Trophoblast cell (in vitro differentiated cells and primary cell): ENCODE measurements around the gene EEFSEC.

Experiments used
- DNase-seq, 2 donors: peaks; one replicate each; pipeline ENCODE4 v3.0.0-alpha.2; 2016
- H2AFZ ChIP-seq: 2 replicates; pipeline ENCODE4 v1.6.1; 2013; ENCODE audit warnings: low read length, moderate library complexity, mild to moderate bottlenecking; ENCODE audit not compliant: insufficient read depth, poor library complexity
- H2AK5ac ChIP-seq: 2 replicates; pipeline ENCODE4 v1.6.1; 2013; ENCODE audit warnings: mild to moderate bottlenecking, low read length
- H2BK120ac ChIP-seq: 2 replicates; pipeline ENCODE4 v1.6.1; 2013; ENCODE audit warnings: low read length, mild to moderate bottlenecking, moderate library complexity; ENCODE audit not compliant: insufficient read depth, poor library complexity
- H2BK12ac ChIP-seq: 2 replicates; pipeline ENCODE4 v1.6.1; 2013; ENCODE audit warnings: mild to moderate bottlenecking, low read length, moderate library complexity
- H2BK5ac ChIP-seq: 2 replicates; pipeline ENCODE4 v1.6.1; 2013; ENCODE audit warnings: low read length, low read depth, moderate library complexity, mild to moderate bottlenecking; ENCODE audit not compliant: poor library complexity
- H3K14ac ChIP-seq: 2 replicates; pipeline ENCODE4 v1.6.1; 2013; ENCODE audit warnings: mild to moderate bottlenecking, low read length
- H3K18ac ChIP-seq: 2 replicates; pipeline ENCODE4 v1.6.1; 2013; ENCODE audit warnings: mild to moderate bottlenecking, low read length
- H3K23ac ChIP-seq: 2 replicates; pipeline ENCODE4 v1.6.1; 2013; ENCODE audit warnings: low read length
- H3K27ac ChIP-seq: 2 replicates; pipeline ENCODE4 v1.5.1; 2013; ENCODE audit warnings: low read depth, mild to moderate bottlenecking, inconsistent platforms, low read length, moderate library complexity
- H3K27me3 ChIP-seq: 2 replicates; pipeline ENCODE4 v1.6.1; 2013; ENCODE audit warnings: inconsistent platforms, mild to moderate bottlenecking, low read length, moderate library complexity; ENCODE audit not compliant: insufficient read depth
- H3K36me3 ChIP-seq, 2 experiments: 1 replicate in 1 of 2; 2 replicates in 1 of 2; pipeline ENCODE4 v1.6.1; 2013; ENCODE audit warnings: low read length in 2 of 2, mild to moderate bottlenecking in 2 of 2, moderate library complexity in 1 of 2; ENCODE audit not compliant: insufficient read depth in 2 of 2, control insufficient read depth in 1 of 2
- H3K4ac ChIP-seq: 2 replicates; pipeline ENCODE4 v1.6.1; 2013; ENCODE audit warnings: low read depth, mild to moderate bottlenecking, low read length, moderate library complexity
- H3K4me1 ChIP-seq, 2 experiments: 1 replicate in 1 of 2; 2 replicates in 1 of 2; pipeline ENCODE4 v1.6.1; 2013; ENCODE audit warnings: low read length in 2 of 2, mild to moderate bottlenecking in 2 of 2, moderate library complexity in 1 of 2; ENCODE audit not compliant: insufficient read depth in 2 of 2, control insufficient read depth in 1 of 2
- H3K4me2 ChIP-seq: 2 replicates; pipeline ENCODE4 v1.6.1; 2013; ENCODE audit warnings: inconsistent platforms, mild to moderate bottlenecking, low read length, moderate library complexity
- H3K4me3 ChIP-seq: 2 replicates; pipeline ENCODE4 v1.5.1; 2013; ENCODE audit warnings: mild to moderate bottlenecking, low read depth, low read length, inconsistent platforms
- H3K79me1 ChIP-seq: one replicate; pipeline ENCODE4 v1.6.1; 2013; ENCODE audit warnings: low read length
- H3K79me2 ChIP-seq: 2 replicates; pipeline ENCODE4 v1.6.1; 2013; ENCODE audit warnings: low read length, mild to moderate bottlenecking; ENCODE audit not compliant: control insufficient read depth, insufficient read depth, poor library complexity
- H3K9ac ChIP-seq: 2 replicates; pipeline ENCODE4 v1.6.1; 2013; ENCODE audit warnings: mild to moderate bottlenecking, low read length
- H3K9me3 ChIP-seq: 2 replicates; pipeline ENCODE4 v1.6.1; 2013; ENCODE audit warnings: low read depth, mild to moderate bottlenecking, control low read depth, inconsistent platforms, low read length; ENCODE audit not compliant: insufficient read depth
- H4K12ac ChIP-seq: 2 replicates; pipeline ENCODE4 v1.6.1; 2013; ENCODE audit warnings: low read depth, mild to moderate bottlenecking, low read length, moderate library complexity
- H4K8ac ChIP-seq: 2 replicates; pipeline ENCODE4 v1.6.1; 2013; ENCODE audit warnings: low read depth, mild to moderate bottlenecking, low read length, moderate library complexity
- H4K91ac ChIP-seq: one replicate; pipeline ENCODE4 v1.6.1; 2013; ENCODE audit warnings: low read depth, mild to moderate bottlenecking, low read length, moderate library complexity
- WGBS: extraction: QIAGEN DNeasy Blood & Tissue Kit; methylation state at CpG from one replicate; pipeline ENCODE4 v1.1.7; 2013; ENCODE audit warnings: missing lambda C conversion rate; ENCODE audit not compliant: insufficient read length, insufficient coverage; ENCODE audit errors: extremely low coverage; 5-methylcytosine and 5-hydroxymethylcytosine counted together

Gene EEFSEC

DNA sequence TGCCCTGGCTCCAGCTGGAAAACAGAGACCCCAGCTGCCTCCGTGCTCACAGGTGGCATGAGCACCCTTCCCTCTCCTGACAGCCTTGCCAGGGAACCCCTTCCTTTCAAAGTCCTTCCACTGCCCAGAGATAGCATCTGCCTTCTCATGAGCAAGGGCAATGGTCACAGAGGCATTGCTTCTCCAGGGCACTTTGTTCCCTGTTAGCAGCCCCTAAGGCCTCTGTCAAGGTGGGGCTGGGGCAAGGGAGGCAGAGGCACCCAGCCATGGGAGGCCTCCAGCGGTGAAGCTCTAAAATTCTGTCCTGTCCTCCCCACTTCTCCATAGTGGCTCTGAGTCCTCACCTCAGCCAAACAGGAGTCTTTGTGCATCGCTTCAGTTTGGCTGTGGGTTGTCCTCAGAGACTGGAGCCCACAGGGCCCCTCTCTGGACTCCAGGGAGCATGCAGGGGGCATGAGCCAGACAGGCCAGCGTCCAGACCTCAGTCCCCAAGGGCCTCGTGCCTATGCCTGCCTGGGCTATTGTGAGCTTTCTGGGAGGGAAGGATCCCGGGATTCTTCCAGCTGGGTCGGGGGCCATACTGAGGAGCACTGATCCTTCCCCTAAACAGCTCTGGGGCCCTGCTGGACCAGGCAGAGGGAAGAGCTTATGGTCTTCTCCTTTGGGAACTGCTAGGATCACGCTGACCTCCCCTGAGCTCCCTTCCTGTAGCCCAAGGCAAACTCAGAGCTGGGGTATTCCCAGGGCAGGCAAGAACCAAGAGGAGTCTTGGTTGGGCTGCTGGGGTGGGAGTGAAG is 206.8 kb downstream of the EEFSEC start:
- Histone ChIP-seq H4K91ac (no peak overlapping the region), H3K23ac (no peak overlapping the region), H3K27ac (no peak overlapping the region), H3K9ac (no peak overlapping the region), H3K4me2 (no peak overlapping the region), H4K8ac (no peak overlapping the region), H3K9me3 (no peaks in the 10 kb centered on the region), H3K36me3 (peaks cover 0 to 6% of the 10 kb centered on the region in 2 experiments), H2BK12ac (no peak overlapping the region), H3K4ac (no peak overlapping the region), H3K14ac (no peak overlapping the region), H2AK5ac (no peak overlapping the region), H3K4me1 (peaks cover 0 to 6% of the 10 kb centered on the region in 2 experiments), H2BK5ac (no peak overlapping the region), H3K18ac (no peak overlapping the region), H4K12ac (no peak overlapping the region), H3K27me3 (no peaks in the 10 kb centered on the region), H3K79me2 (no peaks in the 10 kb centered on the region), H3K4me3 (no peak overlapping the region), H2BK120ac (no peak overlapping the region), H2AFZ (no peak overlapping the region), H3K79me1 (no peaks in the 10 kb centered on the region)
- DNase-seq: no peak
- WGBS: no CpG with 5 or more reads among the region's 8 CpGs

GRCh38 chr3:128360705-128361271 is 207.5 kb downstream of the EEFSEC start:
- Histone ChIP-seq H3K27me3 (no peaks in the 10 kb centered on the region), H3K36me3 (peaks cover 0 to 9% of the 10 kb centered on the region in 2 experiments), H2AK5ac (no peak overlapping the region), H3K27ac (no peak overlapping the region), H3K4me2 (no peak overlapping the region), H3K23ac (no peak overlapping the region), H4K12ac (no peak overlapping the region), H3K4ac (no peak overlapping the region), H2BK12ac (peak overlapping the region; percentile 3), H3K9ac (no peak overlapping the region), H3K9me3 (no peaks in the 10 kb centered on the region), H3K79me1 (no peaks in the 10 kb centered on the region), H2AFZ (no peak overlapping the region), H3K4me1 (peaks cover 0 to 6% of the 10 kb centered on the region in 2 experiments), H2BK120ac (no peak overlapping the region), H3K18ac (no peak overlapping the region), H4K8ac (no peak overlapping the region), H3K14ac (no peak overlapping the region), H3K79me2 (no peaks in the 10 kb centered on the region), H3K4me3 (no peak overlapping the region), H4K91ac (no peak overlapping the region), H2BK5ac (no peak overlapping the region)
- DNase-seq: no peak
- WGBS: no CpG with 5 or more reads among the region's 6 CpGs

GRCh38 chr3:128362026-128362965 is 209.0 kb downstream of the EEFSEC start:
- H3K27me3 ChIP-seq: no peaks in the 10 kb centered on the region
- H3K4me1 ChIP-seq: peaks cover 0 to 6% of the 10 kb centered on the region in 2 experiments
- H3K9ac ChIP-seq: no peak overlapping the region
- no peak overlapping the region for H2BK12ac ChIP-seq
- no peak overlapping the region for H3K23ac ChIP-seq
- H3K4ac ChIP-seq: no peak overlapping the region
- no peak overlapping the region for H2AFZ ChIP-seq
- no peak overlapping the region for H2BK5ac ChIP-seq
- no peak overlapping the region for H2BK120ac ChIP-seq
- H3K18ac ChIP-seq: no peak overlapping the region
- H3K79me1 ChIP-seq: no peaks in the 10 kb centered on the region
- H2AK5ac ChIP-seq: no peak overlapping the region
- H4K8ac ChIP-seq: no peak overlapping the region
- H4K91ac ChIP-seq: no peak overlapping the region
- H3K4me3 ChIP-seq: no peak overlapping the region
- H3K9me3 ChIP-seq: no peaks in the 10 kb centered on the region
- H3K36me3 ChIP-seq: peaks cover 0 to 9% of the 10 kb centered on the region in 2 experiments
- H3K4me2 ChIP-seq: no peak overlapping the region
- H4K12ac ChIP-seq: no peak overlapping the region
- no peak overlapping the region for H3K27ac ChIP-seq
- no peaks in the 10 kb centered on the region for H3K79me2 ChIP-seq
- no CpG with 5 or more reads among the region's 16 CpGs for WGBS
- H3K14ac ChIP-seq: no peak overlapping the region
- no peak for DNase-seq

DNA sequence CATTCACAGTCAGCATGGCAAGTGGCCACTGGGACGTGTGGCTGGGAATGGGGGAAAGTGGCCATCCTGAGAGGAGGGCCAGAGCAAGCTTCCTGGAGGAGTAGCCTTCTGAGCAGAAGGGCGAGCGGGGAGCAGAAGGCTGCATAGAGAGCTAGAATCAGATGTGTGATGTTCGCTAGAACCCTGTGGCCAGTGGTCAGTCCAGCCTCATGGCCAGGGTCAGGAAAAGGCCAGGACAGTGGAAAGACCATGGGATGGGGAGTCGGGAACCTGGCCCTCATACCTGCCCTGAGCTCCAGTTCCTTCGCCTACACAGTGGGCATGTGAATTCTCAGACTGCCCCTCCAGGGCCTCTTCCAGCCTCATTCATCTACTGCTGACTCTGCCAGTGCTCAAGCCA is 211.0 kb downstream of the EEFSEC start:
- H3K4me1 ChIP-seq: peaks cover 0 to 6% of the 10 kb centered on the region in 2 experiments
- H3K4me3 ChIP-seq: no peak overlapping the region
- no peak overlapping the region for H2BK120ac ChIP-seq
- H3K4ac ChIP-seq: no peak overlapping the region
- H3K27me3 ChIP-seq: no peaks in the 10 kb centered on the region
- no peak overlapping the region for H3K14ac ChIP-seq
- H3K27ac ChIP-seq: no peak overlapping the region
- no peak overlapping the region for H4K12ac ChIP-seq
- no peak overlapping the region for H2BK12ac ChIP-seq
- peaks cover 0 to 9% of the 10 kb centered on the region in 2 experiments for H3K36me3 ChIP-seq
- no CpG with 5 or more reads among the region's 6 CpGs for WGBS
- no peak overlapping the region for H3K4me2 ChIP-seq
- no peaks in the 10 kb centered on the region for H3K79me2 ChIP-seq
- DNase-seq: no peak
- no peak overlapping the region for H2AK5ac ChIP-seq
- H3K18ac ChIP-seq: no peak overlapping the region
- H3K9me3 ChIP-seq: no peaks in the 10 kb centered on the region
- no peaks in the 10 kb centered on the region for H3K79me1 ChIP-seq
- no peak overlapping the region for H4K91ac ChIP-seq
- no peak overlapping the region for H3K9ac ChIP-seq
- no peak overlapping the region for H3K23ac ChIP-seq
- no peak overlapping the region for H2AFZ ChIP-seq
- H4K8ac ChIP-seq: no peak overlapping the region
- no peak overlapping the region for H2BK5ac ChIP-seq
